CD4-positive, alpha-beta T cell (primary cell): ENCODE results near the gene VWA3B. TPM values are rescaled to one million over a fixed set of nuclear protein-coding genes. Genes with fewer than 3 reads are reported as not detected.
A peak's percentile ranks its signal among the peaks of the same experiment; 100 is the strongest.
"Not testable (repeated sequence)": the region's sequence is repeated elsewhere in the genome, so short reads cannot be mapped to it uniquely, and the experiment has no call there.

Experiments
- ATAC-seq: fragments of 200-7000 bp; cut with Tn5 transposase; one replicate; pipeline ENCODE4 v1.10.0; 2022; ENCODE audit warnings: mild to moderate bottlenecking; ENCODE audit not compliant: poor library complexity
- CTCF ChIA-PET: fragments of 350-600 bp; sonication (Branson Sonifier 250); formaldehyde crosslinking; loops from one replicate; lab custom pipeline; 2021; ENCODE audit warnings: antibody characterized with exemption, inconsistent platforms; lab: Charles Lee
- POLR2A ChIA-PET: fragments of 350-600 bp; sonication (Branson Sonifier 250); formaldehyde crosslinking; loops from one replicate; lab custom pipeline; 2021; ENCODE audit warnings: antibody characterized with exemption, inconsistent platforms; lab: Charles Lee
- DNase-seq, 14 experiments: peaks; one replicate each; pipeline ENCODE4 v3.0.0-alpha.2; 2013 to 2020; ENCODE audit warnings: mixed read lengths in 2 of 14
- H3K27ac ChIP-seq, 2 donors: one replicate each; pipeline versions ENCODE4 v1.5.1 to v1.7.0; 2013; ENCODE audit warnings: low read length in 2 of 2, low read depth in 1 of 2, mild to moderate bottlenecking in 1 of 2
- H3K27me3 ChIP-seq, 2 experiments: 1 replicate in 1 of 2; 2 replicates in 1 of 2; pipeline versions ENCODE4 v1.6.1 to v1.7.0; 2013; ENCODE audit warnings: low read length in 2 of 2, control low read depth in 1 of 2, mild to moderate bottlenecking in 1 of 2, moderate library complexity in 1 of 2; ENCODE audit not compliant: insufficient read depth in 2 of 2, control insufficient read depth in 1 of 2
- H3K36me3 ChIP-seq: one replicate; pipeline ENCODE4 v1.6.1; 2013; ENCODE audit warnings: low read length, control low read depth; ENCODE audit not compliant: insufficient read depth
- H3K4me1 ChIP-seq: one replicate; pipeline ENCODE4 v1.6.1; 2013; ENCODE audit warnings: low read length, control low read depth; ENCODE audit not compliant: insufficient read depth
- H3K4me3 ChIP-seq: one replicate; pipeline ENCODE4 v1.5.1; 2013; ENCODE audit warnings: mild to moderate bottlenecking, low read length, moderate library complexity
- H3K9me3 ChIP-seq, 2 experiments: 1 replicate in 1 of 2; 2 replicates in 1 of 2; pipeline versions ENCODE4 v1.6.1 to v1.7.0; 2013; ENCODE audit warnings: low read length in 2 of 2, mild to moderate bottlenecking in 2 of 2, control low read depth in 1 of 2, moderate library complexity in 1 of 2; ENCODE audit not compliant: control insufficient read depth in 1 of 2, insufficient read depth in 1 of 2
- H3K27ac Mint-ChIP-seq: one replicate; pipeline ENCODE4 v1.8.0; 2020; ENCODE audit warnings: mixed read lengths
- H3K27me3 Mint-ChIP-seq: one replicate; pipeline ENCODE4 v1.8.0; 2021; ENCODE audit warnings: mixed read lengths
- H3K36me3 Mint-ChIP-seq: one replicate; pipeline ENCODE4 v1.8.0; 2021; ENCODE audit warnings: low read depth, mixed read lengths
- H3K4me1 Mint-ChIP-seq: one replicate; pipeline ENCODE4 v1.8.0; 2021; ENCODE audit warnings: low read depth, mixed read lengths
- H3K4me3 Mint-ChIP-seq: one replicate; pipeline ENCODE4 v1.8.0; 2020; ENCODE audit warnings: mild to moderate bottlenecking, mixed read lengths
- H3K9me3 Mint-ChIP-seq: one replicate; pipeline ENCODE4 v1.8.0; 2020; ENCODE audit warnings: mixed read lengths
- intact Hi-C, 2 experiments: fragments of 100-400 bp; cut with DNase I in 1 of 2; cut with micrococcal nuclease in 1 of 2; formaldehyde crosslinking; loops; one replicate each; pipeline versions ENCODE4 v1.15.1 to v1.9.0; 2023 to 2025; cut with DNase I, micrococcal nuclease
- total RNA-seq, 174 experiments: library from RNA in 2 of 174; stranded (reverse) in 2 of 174; gene quantifications; one replicate each; pipeline ENCODE4 v1.2.3 and lab custom pipeline; 2021 to 2026
- TF ChIP-seq, protein P1 (sequence below): fragments of 200-600 bp; IDR thresholded peaks from one replicate; pipeline ENCODE4 v1.8.0; 2022; ENCODE audit warnings: antibody characterized with exemption, mild to moderate bottlenecking

Gene VWA3B
- total RNA-seq, 2 experiments from 2014 or later: not detected

GRCh38 chr2:98263362-98263761, 176.4 kb downstream of the VWA3B start:
- peaks cover 38% of the 10 kb centered on the region for H3K27me3 Mint-ChIP-seq
- intact Hi-C loops: no loop called here
- DNase-seq: no peak
- H3K4me1 ChIP-seq: no peaks in the 10 kb centered on the region
- no peaks in the 10 kb centered on the region for H3K4me1 Mint-ChIP-seq
- ChIA-PET POLR2A (no interaction called here), CTCF (no interaction called here)
- H3K36me3 ChIP-seq: no peaks in the 10 kb centered on the region
- H3K27ac Mint-ChIP-seq: no peak overlapping the region
- H3K9me3 Mint-ChIP-seq: peaks cover 14% of the 10 kb centered on the region
- peaks cover 5% of the 10 kb centered on the region for H3K36me3 Mint-ChIP-seq
- peaks cover 0 to 33% of the 10 kb centered on the region in 2 experiments for H3K9me3 ChIP-seq
- H3K27ac ChIP-seq: no peak overlapping the region
- H3K4me3 ChIP-seq: no peak overlapping the region
- ATAC-seq: no peak
- no peak overlapping the region for H3K4me3 Mint-ChIP-seq
- H3K27me3 ChIP-seq: peaks cover 0 to 10% of the 10 kb centered on the region in 2 experiments
- TF ChIP-seq, protein P1, sequence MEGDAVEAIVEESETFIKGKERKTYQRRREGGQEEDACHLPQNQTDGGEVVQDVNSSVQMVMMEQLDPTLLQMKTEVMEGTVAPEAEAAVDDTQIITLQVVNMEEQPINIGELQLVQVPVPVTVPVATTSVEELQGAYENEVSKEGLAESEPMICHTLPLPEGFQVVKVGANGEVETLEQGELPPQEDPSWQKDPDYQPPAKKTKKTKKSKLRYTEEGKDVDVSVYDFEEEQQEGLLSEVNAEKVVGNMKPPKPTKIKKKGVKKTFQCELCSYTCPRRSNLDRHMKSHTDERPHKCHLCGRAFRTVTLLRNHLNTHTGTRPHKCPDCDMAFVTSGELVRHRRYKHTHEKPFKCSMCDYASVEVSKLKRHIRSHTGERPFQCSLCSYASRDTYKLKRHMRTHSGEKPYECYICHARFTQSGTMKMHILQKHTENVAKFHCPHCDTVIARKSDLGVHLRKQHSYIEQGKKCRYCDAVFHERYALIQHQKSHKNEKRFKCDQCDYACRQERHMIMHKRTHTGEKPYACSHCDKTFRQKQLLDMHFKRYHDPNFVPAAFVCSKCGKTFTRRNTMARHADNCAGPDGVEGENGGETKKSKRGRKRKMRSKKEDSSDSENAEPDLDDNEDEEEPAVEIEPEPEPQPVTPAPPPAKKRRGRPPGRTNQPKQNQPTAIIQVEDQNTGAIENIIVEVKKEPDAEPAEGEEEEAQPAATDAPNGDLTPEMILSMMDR: no peak

- H3K4me1 ChIP-seq, DNase-seq, H3K4me1 Mint-ChIP-seq, POLR2A ChIA-PET, H3K27me3 Mint-ChIP-seq, H3K27ac Mint-ChIP-seq, H3K36me3 Mint-ChIP-seq, H3K27ac ChIP-seq, H3K4me3 ChIP-seq, ATAC-seq, H3K9me3 Mint-ChIP-seq, H3K36me3 ChIP-seq, H3K27me3 ChIP-seq, H3K4me3 Mint-ChIP-seq: not testable (repeated sequence)
- H3K9me3 ChIP-seq: peaks cover 0 to 23% of the 10 kb centered on the region in 2 experiments
- intact Hi-C loops: loop anchor here in 1 of 2 experiments (2.0 kb wide), 1 partner anchor 461 kb away; no protein-coding TSS in a partner anchor
- CTCF ChIA-PET: interaction anchor here (0.9 kb wide), 1 partner anchor 26 kb away, joined by 3 read pairs; no protein-coding TSS in a partner anchor
These were observed 181.3 kb downstream of the VWA3B start for GRCh38 chr2:98268225-98268624.

DNA sequence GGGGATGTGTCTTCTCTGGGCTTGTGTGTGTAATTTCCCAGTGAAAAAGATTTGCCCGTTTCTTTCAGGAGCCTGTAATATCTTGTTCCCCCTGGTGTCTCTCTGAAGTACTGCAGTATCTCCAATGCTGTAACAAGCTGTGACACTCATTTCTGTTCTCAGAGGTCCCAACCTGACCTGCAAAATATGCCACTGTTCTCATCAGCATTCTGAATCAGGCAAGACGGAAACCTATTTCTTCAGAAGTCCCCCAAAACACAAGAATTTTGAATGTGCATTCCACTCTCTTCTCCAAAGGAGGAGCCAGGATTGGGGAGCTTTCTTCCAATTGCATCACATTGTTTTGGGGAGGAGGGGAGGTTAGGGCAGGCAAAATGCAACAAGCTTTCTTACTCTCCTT, 182.3 kb downstream of the VWA3B start:
- Mint-ChIP-seq H3K9me3 (no peaks in the 10 kb centered on the region), H3K27ac (no peak overlapping the region), H3K27me3 (peaks cover 11% of the 10 kb centered on the region), H3K4me3 (no peak overlapping the region), H3K4me1 (no peaks in the 10 kb centered on the region), H3K36me3 (no peaks in the 10 kb centered on the region)
- POLR2A ChIA-PET: interaction anchor here (0.6 kb wide), 1 partner anchor 472 kb away, joined by 3 read pairs; no protein-coding TSS in a partner anchor
- peak in 3 of 14 experiments; percentile 27 to 35 (median 35) for DNase-seq
- TF ChIP-seq, protein P1: peak; percentile 17
- Histone ChIP-seq H3K4me3 (no peak overlapping the region), H3K27ac (no peak overlapping the region), H3K4me1 (no peaks in the 10 kb centered on the region), H3K36me3 (no peaks in the 10 kb centered on the region), H3K9me3 (peaks cover 0 to 12% of the 10 kb centered on the region in 2 experiments), H3K27me3 (peaks cover 0 to 7% of the 10 kb centered on the region in 2 experiments)
- CTCF ChIA-PET: no interaction called here
- intact Hi-C loops: loop anchor here in 1 of 2 experiments (2.0 kb wide), 1 partner anchor 462 kb away; no protein-coding TSS in a partner anchor
- ATAC-seq: no peak

DNA sequence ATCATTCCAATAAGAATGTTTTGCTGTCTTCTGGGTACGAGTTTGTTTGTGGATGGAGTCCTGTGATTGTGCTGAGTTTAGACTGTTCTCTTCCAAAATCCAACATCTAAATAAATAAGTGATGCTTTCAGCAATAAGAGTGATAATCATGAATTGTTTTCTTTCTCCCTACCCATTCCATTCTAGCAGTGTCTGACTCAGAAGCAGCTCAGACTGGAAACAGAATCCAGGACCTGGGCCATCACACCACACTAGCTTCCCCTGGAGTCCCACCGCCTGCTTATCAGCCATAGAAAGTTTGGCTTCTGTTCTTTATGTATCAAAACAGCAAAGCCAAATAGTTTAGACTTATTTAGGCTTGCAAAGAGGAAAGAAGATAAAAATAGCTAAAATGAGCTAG, 182.9 kb downstream of the VWA3B start:
- POLR2A ChIA-PET: no interaction called here
- intact Hi-C loops: loop anchor here in 1 of 2 experiments (2.0 kb wide), 1 partner anchor 463 kb away; no protein-coding TSS in a partner anchor
- CTCF ChIA-PET: no interaction called here

More for the DNA sequence above, 182.9 kb downstream of the VWA3B start:
- Histone ChIP-seq H3K4me1 (no peaks in the 10 kb centered on the region), H3K27ac (no peak overlapping the region), H3K9me3 (peaks cover 0 to 8% of the 10 kb centered on the region in 2 experiments), H3K27me3 (peaks cover 0 to 7% of the 10 kb centered on the region in 2 experiments), H3K36me3 (no peaks in the 10 kb centered on the region), H3K4me3 (no peak overlapping the region)
- Mint-ChIP-seq H3K27me3 (peaks cover 13% of the 10 kb centered on the region), H3K36me3 (no peaks in the 10 kb centered on the region), H3K9me3 (no peaks in the 10 kb centered on the region), H3K4me1 (no peaks in the 10 kb centered on the region), H3K4me3 (no peak overlapping the region), H3K27ac (no peak overlapping the region)
- ATAC-seq: no peak
- TF ChIP-seq, protein P1: no peak
- DNase-seq: no peak
